Testis (tissue), 2 donors: Measurements from ENCODE around the gene ALPI.

Experiments used
- CTCF ChIP-seq, 3 experiments: fragments of 450-650 bp in 2 of 3; fragments of 200-600 bp in 1 of 3; sonication (generic) in 1 of 3; IDR thresholded peaks; one replicate each; pipeline ENCODE4 v1.5.1; 2016 to 2019; ENCODE audit warnings: antibody characterized with exemption in 3 of 3, mild to moderate bottlenecking in 2 of 3, moderate library complexity in 1 of 3
- POLR2A ChIP-seq: fragments of 450-650 bp; IDR thresholded peaks from one replicate; pipeline ENCODE4 v1.6.1; 2017; ENCODE audit warnings: antibody characterized with exemption, mild to moderate bottlenecking, moderate library complexity

DNA sequence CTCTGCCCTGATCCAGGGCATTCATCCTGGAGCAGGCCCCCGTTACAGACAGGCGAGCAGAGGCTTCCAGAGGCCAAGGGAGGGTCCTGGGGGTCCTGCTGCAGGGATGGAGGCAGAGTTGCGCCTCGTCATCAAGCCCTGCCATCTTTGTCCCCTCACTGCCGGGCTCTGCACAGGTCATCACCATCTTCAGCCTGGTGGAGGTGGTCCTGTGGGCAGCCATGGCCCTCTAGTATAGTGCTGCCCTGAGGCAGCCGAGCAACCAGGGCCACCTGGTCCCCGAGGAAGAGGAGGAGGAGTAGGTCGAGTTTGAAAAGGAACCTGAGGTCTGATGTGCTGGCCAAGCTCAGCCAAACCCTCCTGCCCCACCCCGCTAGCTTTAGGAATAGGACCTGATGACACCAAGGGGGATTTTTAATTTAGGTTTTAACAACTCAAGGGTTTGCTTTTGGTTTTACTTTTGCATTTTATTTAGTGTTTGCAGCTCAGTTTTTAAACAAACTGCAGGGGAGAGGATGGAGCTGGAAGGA lies 8.8 kb upstream of the ALPI start:
- TF ChIP-seq CTCF (IDR thresholded peaks at IDR 0.05) (no peak), POLR2A (no peak)
